ENCODE results near the gene LINGO3.
A peak's percentile ranks its signal among the peaks of the same experiment; 100 is the strongest.

LINGO3 gene

DNA sequence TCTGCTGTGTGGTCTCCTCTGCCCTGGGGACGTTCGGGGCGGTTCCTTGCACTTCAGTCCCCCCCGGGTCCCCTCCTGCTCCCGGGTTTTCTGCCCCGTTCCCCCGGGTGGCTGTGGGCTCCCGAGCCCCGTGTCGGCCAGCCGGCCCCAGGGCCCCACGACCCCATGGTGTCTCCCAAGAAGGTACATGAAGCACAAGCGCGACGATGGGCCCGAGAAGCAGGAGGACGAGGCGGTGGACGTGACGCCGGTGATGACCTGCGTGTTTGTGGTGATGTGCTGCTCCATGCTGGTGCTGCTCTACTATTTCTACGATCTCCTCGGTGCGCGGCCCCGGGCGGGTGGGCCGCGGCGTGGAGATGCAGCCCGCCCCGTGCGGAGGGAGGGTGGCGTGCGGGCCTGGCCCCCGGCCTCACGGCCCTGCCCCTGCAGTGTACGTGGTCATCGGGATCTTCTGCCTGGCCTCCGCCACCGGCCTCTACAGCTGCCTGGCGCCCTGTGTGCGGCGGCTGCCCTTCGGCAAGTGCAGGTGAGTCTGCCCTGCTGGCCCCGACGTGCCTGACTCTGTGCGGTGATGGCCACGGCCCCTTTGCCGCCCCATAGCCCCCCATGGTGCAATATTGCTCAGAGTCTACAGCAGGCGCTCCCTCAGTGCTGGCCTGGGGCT, 31.8 kb upstream of the LINGO3 start:
- no peak for DNase-seq

DNA sequence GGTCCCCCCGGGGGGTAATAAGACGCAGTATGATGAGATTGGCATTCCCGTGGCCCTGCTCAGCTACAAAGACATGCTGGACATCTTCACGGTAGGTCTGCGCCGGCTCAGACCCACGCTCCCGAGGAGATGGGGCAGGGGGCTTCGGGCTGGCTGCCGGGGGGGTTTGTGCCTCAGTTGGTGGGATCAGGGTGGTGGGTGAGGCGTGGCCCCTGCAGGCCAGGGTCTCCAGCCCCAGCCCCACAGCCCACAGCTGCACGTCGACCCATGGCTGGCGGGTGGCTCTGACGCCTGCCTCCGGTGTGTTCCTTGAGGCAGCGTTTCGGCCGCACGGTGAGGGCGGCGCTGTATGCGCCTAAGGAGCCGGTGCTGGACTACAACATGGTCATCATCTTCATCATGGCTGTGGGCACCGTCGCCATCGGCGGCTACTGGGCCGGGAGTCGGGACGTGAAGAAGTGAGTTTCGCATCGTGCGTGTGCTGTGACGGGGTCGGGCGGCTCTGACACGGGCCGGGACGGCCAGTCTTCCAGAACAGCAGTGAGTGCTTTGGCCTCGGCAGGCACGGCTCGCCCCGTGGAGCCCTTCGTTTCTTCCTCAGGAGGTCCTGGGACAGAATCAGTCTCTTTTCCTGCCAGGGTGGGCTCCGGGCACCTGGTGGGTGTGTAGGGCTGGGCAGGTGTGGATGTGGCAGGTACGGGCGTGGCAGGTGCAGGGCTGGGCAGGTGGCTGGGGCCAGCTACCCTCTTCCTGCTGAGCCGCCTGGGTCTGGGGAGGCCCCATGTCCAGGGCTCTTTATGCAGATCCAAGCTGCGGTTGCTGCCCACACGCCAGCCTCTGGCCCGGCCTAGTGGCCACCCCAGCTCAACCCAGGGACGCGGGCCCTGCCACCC, 31.0 kb upstream of the LINGO3 start:
- no peak for DNase-seq

DNA sequence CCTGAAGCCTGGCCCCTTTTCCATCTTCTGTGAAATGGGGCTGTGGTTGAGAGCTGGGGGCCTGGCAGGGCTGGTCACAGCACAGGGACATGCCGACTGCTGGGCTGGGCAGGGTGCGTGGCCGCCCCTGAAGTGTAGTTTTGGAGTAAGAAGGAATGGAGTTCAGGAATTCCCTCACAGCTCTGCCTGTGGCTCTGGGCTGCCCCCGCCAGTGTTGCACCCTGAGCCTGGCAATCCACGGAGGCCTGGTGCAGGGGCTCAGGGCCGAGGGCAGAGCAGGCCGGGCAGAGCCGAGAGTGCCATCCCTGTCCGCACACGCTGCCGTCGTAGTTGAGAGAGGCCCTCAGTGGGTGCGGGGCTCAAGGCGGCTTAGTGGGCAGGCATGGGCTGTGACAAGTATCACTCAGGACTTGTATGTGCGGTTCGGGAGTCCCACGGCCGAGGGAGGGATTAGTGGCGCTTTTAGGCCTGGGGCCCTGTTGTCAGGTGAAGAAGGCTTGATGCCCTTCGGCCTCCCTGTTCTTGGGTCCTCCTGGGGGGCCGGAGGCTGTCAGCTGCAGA, 30.2 kb upstream of the LINGO3 start:
- DNase-seq, result no peak

DNA sequence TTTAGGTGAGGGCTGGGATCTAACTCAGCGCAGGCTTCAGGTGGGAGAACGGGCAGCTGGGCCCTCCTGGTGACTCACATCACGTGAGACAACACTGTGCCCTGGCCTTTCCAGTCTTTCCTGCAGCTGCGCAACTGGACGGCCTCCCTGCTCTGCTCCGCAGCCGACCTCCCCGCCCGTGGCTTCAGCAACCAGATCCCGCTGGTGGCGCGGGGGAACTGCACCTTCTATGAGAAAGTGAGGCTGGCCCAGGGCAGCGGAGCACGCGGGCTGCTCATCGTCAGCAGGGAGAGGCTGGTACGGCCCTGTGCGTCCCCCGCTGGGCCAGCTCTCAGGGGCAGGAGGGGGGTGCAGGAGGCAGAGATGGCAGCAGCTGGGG, 29.4 kb upstream of the LINGO3 start:
- no peak for DNase-seq

DNA sequence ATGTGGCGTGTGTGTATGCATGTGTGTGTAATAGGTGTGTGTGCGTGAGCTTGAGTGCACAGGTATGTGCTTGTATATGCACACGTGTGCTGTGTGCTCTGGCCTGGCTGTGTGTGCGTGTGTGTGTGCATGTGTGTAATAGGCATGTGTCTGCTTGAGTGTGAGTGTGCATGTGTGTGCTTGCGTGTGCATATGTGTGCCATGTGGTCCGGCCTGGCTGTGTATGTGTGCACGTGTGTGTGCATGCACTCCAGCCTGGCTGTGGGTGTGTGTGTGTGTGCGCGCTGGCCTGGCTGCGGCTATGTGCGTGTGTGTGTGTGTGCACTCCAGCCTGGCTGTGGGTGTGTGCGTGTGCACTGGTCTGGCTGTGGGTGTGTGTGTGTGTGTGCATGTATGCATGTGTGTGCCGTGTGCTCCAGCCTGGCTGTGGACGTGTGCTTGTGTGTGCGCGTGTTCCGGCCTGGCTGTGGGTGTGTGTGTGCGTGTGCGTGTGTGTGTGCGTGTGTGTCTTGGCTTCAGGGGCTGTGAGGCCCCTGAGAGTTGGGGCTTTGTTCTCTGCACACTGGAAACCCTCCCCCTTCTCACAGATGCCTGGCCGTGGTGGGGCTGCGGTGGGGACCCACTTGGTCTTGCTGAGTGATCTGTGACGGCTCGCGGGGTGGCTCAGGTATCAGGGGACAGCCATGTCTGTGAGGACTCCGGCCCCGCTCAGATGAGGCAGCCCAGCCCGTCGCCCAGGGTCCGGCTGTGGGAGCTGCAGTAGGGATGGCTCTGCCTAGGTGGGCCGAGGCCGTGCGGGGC, 28.8 kb upstream of the LINGO3 start:
- no peak for DNase-seq

DNA sequence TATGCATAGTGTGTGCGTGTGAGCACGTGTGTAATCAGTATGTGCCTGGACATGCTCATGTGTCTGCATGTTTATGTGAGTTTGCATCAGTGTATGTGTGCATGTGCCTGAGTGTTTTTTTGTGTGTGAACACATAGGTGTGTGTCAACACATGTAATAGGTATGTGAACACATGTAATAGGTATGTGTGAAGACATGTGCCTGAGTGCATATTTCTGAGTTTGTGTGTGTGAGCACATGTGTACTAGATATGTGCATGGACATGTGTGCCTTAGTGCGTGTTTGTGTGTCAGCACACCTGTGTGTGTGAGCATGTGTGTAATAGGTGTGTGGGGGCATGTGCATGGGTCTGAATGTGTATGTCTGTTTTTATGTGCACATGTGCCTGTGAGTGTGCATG, 27.9 kb upstream of the LINGO3 start:
- DNase-seq, result no peak

DNA sequence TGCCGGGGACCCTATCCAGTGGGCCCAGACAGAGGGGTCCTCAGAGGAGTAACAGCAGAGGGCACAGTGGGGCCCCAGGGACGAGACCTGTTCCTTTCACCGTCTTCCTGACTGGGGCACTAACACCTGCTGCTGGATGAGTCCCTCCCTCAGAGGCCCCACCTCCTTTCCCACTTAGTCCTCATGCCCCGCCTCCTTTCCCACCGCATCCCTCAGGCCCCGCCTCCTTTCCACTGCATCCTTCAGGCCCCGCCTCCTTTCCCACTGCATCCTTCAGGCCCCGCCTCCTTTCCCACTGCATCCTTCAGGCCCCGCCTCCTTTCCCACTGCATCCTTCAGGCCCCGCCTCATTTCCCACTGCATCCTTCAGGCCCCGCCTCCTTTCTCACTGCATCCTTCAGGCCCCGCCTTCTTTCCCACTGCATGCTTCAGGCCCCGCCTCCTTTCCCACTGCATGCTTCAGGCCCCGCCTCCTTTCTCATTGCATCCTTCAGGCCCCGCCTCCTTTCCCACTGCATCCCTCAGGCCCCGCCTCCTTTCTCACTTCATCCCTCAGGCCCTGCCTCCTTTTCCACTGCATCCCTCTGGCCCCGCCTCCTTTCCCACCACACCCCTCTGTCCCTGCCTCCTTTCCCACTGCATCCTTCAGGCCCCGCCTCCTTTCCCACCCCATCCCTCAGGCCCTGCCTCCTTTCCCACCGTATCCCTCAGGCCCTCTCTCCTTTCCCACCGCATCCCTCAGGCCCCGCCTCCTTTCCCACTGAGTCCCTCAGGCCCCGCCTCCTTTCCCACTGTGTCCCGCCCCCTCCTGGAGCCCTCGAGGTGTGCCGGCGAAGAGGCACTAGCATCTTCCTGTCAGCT, 27.3 kb upstream of the LINGO3 start:
- DNase-seq, result no peak

DNA sequence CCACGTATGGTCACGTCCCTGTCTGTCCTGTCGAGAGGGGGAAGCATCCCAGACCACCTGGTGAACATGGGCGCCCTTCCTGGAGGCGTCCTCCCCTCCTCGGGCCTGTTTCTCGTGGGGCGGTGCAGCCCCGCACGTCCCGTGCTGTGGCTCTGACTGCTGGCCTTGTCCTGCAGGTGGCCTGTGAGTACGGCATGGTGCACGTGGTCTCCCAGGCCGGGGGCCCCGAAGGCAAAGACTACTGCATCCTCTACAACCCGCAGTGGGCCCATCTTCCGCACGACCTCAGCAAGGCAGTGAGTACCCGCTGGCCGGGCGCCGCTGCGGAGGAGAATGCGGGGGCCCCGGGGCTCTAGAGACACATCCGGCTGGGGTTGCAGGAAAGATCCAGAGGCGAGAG, 26.5 kb upstream of the LINGO3 start:
- no peak for DNase-seq

DNA sequence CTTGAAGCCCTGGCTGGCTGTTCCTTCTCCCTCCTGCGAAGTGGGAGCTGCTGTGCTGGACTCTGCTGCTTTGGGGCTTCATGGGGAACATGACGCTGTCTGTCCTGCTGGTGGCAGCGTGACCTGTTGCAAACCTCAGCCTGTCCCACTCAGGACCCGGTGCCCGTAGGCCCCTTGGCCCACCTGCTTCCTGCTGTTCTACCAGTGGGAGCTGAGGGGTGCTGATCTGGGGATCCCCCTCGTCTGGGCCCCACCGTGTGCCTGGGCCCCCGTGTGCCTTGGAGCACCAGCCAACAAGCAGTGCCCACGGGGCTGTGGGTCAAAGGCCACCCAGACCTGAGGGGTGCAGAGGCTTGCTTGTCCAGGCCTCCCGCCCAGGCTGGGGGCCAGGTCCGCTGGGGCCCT, 25.9 kb upstream of the LINGO3 start:
- DNase-seq, result no peak

DNA sequence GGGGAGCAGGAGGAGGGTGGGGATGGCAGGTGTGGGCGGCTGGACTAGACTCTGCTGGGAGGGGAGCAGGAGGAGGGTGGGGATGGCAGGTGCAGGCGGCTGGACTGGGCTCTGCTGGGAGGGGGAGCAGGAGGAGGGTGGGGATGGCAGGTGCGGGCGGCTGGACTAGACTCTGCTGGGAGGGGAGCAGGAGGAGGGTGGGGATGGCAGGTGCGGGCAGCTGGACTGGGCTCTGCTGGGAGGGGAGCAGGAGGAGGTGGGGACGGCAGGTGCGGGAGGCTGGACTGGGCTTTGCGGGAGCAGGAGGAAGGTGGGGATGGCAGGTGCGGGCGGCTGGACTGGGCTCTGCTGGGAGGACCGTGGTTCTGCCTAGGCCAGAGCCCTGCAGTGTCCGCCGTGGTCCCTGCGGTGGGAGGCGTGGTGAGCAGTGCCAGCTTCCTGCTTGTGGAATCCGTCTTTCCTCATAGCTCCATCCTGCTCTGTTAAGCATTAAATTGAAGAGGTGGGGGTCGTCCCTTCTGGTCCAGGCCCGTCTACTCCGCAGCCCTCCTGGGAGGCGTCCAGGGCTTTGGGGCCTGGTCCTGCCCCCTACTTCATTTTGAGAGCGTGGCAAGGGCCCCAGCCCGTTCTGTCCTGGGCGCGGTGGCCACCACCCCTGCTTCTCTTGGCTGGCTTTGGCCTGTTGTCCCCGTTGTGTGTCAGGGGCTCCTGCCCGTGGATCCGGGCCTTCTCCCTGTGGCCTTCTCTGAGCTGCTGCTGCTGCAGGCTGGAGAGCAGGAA, 25.3 kb upstream of the LINGO3 start:
- DNase-seq, result no peak

DNA sequence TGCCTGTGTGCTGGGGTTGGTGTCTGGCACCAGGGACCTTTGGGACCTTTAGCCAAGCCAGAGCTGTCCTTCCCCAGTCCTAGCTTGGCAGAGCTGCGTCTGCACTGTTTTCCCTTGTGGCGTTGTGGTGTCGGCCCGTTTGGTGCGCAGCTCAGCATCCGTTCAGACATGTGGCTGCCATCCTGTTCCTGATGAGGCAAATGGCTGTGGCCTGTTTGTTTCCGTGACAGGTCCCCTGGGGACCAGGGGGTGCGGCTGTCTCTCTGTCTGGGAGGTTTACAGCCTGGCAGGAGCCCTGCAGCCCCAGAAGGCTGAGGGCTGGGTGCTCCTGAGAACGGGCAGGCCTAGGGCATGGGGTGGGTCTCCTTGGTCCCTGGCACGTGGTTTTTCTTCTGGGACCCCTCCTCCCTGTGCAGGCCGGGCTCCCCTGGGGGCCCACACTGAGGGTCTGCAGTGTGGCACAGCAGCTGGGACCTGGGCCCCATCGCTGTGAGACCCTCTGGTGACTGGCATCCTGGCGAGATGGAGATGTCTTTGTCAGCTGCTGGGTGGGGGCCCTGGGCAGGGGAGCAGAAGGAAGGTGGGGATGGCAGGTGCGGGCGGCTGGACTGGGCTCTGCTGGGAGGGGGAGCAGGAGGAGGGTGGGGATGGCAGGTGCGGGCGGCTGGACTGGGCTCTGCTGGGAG, 24.5 kb upstream of the LINGO3 start:
- DNase-seq, result peak; percentile 16

DNA sequence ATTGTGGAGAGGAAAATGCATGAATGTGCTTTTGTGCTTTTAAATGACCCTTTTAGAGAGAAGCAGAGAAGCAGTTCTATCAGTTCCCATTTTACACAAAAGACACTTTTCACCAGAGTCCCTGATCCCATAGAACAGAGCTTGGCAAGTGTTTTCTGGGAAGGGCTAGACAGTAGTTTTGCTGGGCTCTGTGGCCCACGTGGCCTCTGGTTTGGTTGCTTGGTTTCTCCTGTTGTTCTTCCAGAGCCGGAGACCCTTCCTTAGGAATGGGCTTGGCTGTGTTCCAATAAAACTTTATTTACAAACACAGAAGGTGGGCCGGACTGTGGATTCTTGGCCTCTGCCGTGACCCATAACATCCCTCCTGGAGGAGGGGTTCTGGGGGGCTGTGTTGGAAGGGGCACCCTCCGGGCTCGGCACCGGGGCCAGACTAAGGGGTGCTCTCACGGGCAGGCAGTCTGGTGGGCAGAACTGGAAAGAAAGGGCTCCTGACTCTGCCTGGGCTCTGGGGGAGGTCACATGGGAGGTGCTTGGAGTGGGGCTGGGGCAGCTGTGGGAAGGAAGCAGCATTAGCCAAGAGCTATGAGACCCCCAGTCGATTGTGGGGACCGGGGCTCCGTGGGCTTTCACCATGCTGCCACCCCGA, 23.8 kb upstream of the LINGO3 start:
- no peak for DNase-seq

DNA sequence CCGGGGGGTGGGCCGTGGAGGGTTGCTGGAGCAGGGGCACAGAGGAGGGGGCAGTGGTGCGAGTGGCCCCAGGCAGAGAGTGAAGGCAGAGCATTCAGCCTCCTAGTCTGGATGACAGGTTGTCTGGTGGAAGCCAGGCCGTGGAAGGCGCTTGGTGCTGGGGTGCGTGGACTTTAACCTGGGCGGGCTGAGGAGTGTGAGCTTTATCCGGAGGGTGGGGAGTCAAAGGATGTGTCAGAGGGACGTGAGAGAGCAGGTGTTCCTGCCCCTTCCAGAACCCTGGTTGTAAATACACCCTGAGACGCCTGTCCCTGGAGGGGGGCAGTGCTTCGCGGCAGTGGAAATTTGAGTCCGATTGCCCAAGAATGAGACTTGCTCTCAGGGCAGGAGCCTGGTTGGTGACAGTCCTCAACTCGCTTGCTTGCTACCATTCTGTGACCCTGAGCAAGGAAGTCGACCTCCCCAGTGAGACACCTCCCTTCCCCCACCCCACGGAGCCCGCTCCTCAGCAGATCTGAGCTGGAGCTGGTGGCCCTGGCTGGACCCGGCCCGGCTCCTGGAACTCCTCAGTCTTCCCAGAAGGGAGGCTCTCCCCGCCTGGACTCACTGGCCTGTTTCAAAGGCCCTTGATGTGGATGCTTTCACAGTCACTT, 22.8 kb upstream of the LINGO3 start:
- no peak for DNase-seq

DNA sequence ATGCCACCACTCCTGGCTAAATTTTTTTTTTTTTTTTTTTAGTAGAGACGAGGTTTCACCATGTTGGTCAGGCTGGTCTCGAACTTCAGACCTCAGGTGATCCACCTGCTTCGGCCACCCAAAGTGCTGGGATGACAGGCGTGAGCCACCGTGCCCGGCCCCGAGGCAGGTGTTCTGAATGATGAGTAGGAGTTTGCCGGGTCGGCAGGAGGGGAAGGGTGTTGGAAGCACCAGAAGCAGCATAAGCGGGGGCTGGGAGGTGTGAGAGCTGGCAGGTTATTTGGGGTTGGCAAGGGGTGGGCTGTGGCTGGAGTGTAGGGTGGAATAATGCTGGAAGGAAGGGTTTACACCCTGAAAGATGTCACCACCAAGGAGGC, 22.3 kb upstream of the LINGO3 start:
- DNase-seq, result no peak

DNA sequence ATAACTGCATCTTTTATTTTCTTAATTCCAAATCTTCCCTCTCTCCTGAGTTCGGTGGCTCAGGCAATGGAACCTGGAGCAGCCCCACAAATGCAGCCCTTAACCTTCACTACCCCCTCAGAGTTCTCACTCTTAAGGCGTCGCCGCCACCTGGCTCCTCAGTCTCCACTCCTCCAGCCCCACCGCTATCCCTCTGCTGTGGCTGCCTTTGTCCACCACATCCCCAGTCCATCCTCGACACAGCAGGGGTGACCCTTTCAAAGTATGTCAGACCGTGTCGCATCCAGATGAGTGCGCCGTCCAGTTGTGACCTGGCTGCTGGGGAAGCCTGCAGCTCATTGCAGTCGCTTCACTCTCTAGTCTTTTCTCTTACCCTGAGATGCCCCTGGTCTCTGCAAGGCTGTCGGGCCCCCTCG, 21.6 kb upstream of the LINGO3 start:
- no peak for DNase-seq

DNA sequence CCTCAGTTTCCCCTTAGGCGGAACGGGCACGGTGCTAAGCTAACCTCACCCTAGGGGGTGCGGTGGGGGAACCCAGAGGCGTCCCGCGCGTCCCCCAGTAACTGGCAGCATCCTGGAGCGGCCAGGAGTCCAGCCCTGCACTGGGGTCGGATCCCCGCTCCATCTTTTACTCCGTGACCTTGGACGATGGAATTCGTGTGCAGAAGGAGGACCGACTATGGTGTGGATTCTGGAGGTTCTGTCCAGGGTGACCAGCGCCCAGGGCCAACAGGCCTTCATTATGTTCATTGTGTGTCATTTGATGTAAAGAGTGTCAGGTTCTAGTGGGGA, 21.2 kb upstream of the LINGO3 start:
- DNase-seq, result no peak

DNA sequence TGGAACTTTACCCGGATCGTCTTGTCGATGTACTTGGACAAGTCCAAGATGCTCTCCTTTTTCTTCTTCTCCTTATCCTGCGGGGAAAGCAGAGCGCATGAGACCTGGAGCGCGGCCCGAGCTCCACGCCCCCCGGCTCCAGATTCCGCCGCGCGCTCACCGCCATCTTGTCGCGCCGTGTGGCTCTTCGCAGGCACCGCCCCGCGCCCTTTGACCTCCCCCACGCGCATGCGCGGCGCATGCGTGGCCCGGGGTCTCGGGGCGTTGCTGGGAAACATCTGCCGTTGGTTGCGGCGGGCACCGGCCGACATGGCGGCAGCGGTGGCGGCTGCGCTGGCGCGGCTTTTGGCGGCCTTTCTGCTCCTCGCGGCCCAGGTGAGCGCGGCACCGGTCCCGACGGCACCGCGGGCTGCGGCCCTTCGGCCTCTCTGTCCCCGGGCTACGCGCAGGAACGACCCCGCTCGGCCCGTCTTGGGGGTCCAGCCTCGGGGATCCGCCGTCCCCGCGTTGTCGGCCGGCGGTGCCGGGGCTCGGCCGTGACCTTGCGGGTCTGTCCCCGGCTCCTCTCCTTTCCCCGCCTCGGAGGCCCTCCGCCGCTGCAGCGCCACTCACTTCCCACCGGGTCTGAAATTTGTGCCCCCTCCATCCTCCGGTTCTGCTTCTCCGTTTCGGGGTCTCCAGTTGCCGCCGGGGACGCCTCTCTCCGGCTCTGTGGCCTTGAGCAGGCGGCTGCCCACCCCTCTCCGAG, 20.6 kb upstream of the LINGO3 start, which contains the start of the genes LSM7 and SPPL2B:
Gene LSM7, minus strand, starts transcription at position 186 of the 748 bp plus-strand sequence. Its CDS starts 20 bp downstream, at position 166.
Gene SPPL2B, plus strand, starts transcription at position 284 of the 748 bp plus-strand sequence. Its CDS starts 26 bp downstream, at position 310.
- peak; percentile 94 for DNase-seq

DNA sequence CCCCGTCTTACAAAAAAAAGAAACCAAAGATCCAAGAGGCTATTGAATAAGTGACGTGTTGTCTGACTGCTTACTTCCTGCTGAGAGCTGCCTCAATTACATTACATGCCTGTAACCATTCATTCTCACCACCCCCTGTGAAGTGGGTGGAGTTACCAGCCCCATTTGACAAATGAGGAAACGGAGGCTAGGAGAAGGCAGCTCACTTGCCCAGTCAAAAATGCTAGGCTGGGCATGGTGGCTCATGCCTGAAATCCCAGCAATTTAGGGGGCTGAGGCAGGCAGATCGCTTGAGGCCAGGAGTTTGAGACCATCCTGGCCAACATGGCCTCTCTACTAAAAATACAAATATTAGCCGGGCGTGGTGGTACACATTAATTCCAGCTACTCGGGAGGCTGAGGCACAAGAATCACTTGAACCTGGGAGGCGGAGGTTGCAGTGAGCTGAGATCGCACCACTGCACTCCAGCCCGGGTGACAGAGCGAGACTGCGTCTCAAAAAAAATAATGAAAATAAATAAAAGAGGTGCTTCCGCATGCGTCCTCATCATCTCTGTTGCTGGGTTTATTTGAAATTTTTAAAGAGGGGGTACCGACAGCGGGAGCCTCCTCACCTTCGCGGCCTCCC, 19.9 kb upstream of the LINGO3 start:
- DNase-seq, result peak; percentile 91
